Fibroblast of skin of left biceps (primary cell): Measurements from ENCODE around the gene URGCP.

Experiments
- DNase-seq, 2 experiments: peaks; one replicate each; pipeline ENCODE4 v3.0.0-alpha.2; 2013; ENCODE audit warnings: low read depth in 2 of 2

Gene URGCP

GRCh38 chr7:43876241-43876640 is 30.2 kb downstream of the URGCP start:
- DNase-seq: no peak

DNA sequence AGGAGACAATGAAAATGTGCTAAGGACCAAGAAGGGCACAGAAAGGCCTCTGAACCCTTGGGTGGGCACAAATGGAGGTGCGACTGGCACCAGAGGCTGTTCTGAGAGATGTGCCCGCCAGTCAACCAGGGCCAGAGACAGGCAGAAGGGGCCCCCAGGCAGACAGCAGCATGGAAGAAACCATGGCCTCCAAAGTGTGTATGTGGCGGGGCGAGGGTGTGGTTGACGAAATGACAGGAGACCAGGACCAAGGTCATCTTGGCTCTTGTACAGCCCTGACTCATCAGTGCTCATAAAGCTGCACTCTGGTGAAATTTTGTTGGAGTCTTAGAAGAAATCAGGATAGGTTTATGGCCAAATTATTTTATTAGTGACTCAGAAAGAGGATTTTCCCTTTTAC is 33.1 kb downstream of the URGCP start:
- DNase-seq: no peak

- DNase-seq: peak in 1 of 2 experiments; percentile 43
Measured at GRCh38 chr7:43872406-43873110, 33.8 kb downstream of the URGCP start.

DNA sequence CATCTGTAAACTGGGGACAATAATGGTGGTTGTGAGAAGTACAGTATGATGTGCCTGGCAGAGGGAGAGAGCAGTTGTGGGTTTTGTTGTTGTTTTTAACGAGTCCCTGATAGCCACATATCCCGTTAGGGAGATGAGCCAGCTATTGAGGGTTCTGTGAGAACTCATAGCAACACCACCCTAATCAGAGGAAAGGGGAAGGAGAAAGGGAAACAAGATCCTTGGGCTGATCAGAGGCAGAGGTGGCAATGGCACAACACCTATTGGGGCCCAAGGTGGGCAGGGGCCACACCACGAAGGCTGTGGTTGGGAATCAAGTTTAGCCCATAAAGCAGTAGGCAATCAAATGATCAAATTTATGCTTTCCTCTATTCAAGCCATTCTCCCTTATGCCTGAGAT is 35.3 kb downstream of the URGCP start:
- no peak for DNase-seq

- DNase-seq: no peak
Measured at GRCh38 chr7:43870316-43870715, 36.1 kb downstream of the URGCP start.

DNA sequence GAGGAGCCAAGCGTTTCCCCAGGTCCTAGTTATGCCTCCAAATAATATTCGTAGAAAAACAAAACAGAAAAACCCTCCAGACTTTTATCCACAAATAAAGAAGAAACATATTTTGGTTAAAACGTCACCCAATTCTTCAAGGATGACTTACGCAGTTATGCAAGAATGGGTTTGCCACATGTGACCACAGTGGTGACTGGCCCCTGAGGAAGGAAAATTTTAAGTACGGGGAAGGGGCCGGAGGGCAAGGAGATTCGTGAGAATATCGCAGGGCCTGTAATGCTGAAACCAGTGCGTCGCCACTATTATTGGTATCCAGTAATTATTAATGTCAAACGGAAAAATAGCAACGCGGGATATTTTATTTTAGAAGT is 36.5 kb downstream of the URGCP start:
- peak; percentile 70 to 79 for DNase-seq

GRCh38 chr7:43869006-43869866 is 37.2 kb downstream of the URGCP start, which contains the start of gene MRPS24:
TSS of gene MRPS24 (minus strand) at chr7:43869517. CDS start at chr7:43869495, 22 bp downstream.
- DNase-seq: peak; percentile 92

- DNase-seq: no peak
Measured at GRCh38 chr7:43868681-43869005, 37.8 kb downstream of the URGCP start.

- DNase-seq: no peak
Measured at GRCh38 chr7:43868181-43868580, 38.2 kb downstream of the URGCP start.

- DNase-seq: no peak
Measured at GRCh38 chr7:43865277-43865676, 41.1 kb downstream of the URGCP start.

DNA sequence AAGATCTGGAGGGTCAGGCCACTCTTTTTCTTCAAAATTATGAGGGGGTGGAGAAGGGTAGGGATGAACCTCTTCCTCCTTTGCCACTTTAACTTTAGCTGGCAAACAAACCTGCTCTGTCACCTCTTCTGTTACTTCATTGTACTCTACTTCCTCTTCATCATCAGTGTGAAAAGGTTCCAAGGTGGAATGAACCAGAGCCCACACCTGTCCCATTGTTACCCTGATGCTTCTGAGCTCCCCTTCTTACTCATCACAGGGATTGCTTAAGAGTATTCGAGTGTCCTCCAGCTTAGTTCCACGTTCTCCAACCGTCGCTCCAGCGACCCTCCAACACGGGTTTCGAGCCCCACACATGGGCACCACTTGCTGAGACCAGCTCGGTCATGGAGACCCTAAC is 42.3 kb downstream of the URGCP start:
- no peak for DNase-seq

DNA sequence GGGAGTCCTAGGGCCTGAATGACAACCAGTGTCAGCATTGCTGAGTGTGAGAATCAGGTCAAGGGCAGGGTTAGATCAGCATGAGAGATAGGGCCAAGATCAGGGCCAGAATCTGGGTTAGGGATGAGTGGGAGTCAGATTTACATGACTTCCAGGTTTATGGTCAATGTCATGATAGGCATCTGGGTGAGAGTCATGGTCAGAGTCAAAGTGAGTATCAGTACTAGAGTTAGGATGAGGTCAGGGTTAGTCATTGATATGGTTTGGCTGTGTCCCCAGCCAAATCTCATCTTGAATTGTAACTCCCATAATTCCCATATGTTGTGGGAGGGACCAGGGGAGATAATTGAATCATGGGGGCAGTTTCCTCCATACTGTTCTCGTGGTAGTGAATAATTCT is 49.4 kb downstream of the URGCP start:
- DNase-seq: no peak

DNA sequence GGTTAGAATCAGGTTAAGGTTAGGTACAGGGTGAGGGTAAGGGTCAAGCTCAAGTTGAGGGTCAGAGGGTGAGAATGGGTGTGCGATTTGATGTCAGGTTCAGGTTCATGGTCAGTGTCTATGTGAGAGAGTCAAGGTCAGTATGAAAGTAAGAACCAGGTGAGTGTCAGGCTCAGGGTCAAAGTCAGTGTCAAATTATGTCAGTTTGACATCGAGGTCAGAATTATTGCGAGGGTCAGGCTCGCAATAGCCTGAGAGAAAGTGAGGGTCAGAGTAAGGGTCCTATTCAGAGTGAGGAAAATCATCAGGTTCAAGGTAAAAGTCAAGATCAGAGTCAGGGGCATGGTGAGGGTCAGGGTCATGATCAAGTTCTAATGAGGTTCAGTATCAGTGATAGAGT is 50.1 kb downstream of the URGCP start:
- DNase-seq: no peak

DNA sequence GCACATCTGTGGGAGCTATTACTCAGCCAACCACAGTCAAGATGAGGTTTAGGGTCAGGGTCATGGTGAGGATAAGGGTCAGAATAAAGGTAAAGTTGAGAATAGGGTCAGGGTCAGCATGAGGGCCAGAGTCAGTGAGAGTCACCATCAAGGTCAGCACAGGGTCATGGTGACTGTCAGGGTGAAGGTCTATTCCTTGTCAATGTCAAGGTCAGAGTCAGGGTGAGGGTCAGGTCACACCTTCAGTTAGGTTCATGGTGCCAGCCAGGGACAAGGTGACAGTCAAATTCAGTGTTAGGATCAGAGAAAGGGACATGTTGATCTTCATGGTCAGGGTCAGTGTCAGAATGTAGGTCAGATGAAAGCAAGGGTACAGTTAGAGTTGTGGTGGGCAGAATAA is 51.2 kb downstream of the URGCP start:
- DNase-seq: no peak

- no peak for DNase-seq
Measured at GRCh38 chr7:43851805-43852204, 54.6 kb downstream of the URGCP start.

DNA sequence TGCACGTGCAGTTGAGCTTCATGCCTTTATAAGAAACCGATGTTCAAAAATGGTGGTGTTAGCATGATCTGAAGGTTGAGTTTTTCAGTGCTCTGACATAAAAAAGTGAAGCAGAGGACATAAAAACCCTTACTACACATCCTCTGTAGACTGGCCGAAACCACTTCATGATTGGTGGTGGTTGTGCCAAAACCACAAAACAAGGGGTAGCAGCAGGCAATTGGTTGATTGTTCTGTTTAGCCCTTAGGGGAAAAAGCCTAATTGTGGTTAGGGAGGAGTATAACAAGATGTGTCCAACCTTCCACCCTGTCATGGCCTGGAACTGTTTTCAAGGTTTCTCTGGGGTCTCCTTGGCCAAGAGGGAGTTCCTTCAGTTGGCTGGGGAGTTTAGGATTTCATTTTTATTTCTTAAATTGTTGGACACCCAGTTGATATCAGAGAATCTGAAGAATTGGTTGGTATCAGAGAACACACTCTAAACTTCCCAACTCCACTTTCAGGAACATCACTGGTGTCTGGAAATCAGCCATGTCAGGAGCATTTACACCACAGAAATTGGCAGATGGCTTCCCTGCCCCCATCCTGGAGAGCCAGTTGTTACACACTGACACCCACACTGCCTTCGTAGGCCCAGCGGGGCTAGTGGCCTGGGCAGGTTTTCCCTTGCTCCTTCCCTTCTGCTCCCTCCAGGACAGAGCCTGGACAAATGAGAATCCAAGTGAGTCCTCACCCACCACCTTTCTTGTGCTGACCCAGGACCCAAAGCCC is 55.9 kb downstream of the URGCP start:
- no peak for DNase-seq

DNA sequence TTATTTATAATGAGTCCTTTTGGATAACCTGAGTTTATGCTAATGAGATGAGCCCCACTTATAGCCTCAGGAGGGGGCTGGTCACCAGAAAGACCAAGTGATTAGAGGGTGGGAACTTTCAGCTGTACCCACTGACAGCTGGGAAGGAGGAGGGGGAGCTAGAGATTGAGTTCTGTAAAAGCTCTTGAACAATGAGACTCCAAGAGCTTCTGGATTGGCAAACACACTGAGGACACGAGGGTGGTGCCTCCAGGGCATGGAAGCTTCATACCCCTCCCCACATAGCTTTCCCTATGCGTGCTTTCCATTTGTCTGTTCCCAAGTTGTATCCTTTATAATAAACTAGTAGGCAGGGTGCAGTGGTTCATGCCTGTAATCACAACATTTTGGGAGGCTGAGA is 57.3 kb downstream of the URGCP start:
- no peak for DNase-seq

GRCh38 chr7:43847496-43847895 is 58.9 kb downstream of the URGCP start:
- no peak for DNase-seq

- no peak for DNase-seq
Measured at GRCh38 chr7:43844662-43845061, 61.7 kb downstream of the URGCP start.

DNA sequence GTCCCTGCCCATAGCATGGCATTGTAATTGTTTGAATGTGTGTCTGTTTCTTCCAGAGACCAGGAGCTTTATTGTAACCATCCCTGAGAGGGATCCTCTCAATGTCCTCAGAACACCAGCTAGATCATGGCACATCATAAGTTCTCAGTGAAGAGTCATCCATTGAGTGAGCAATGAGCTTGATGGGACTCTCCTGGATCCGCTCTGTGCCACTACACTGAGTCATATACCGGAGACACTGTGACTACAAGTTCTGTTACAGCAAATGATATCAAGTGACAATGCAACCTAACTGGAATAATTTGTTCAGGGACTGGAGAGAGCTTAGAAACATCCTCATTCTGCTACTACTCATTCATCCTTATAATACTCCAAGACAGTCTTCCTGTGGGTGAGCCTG is 62.1 kb downstream of the URGCP start:
- DNase-seq: no peak

GRCh38 chr7:43843296-43843695 is 63.1 kb downstream of the URGCP start:
- DNase-seq: no peak

DNA sequence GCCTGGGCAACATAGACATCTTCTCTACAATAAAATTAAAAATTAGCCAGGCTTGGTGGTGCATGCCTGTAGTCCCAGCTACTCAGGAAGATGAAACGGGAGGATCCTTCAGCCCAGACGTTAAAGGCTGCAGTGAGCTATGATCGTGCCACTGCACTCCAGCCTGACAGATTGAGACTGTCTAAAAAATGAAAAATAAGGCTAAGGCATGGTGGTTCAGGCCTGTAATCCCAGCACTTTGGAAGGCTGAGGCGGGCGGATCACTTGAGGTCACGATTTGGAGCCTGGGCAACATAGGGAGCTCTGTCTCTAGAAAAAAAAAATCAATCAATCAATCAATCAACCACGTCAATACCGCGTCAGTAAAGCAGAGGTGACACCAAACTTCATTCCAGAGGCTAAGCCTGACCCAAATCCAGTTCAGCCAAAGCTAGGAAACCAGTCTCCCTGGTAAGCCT is 68.2 kb downstream of the URGCP start:
- DNase-seq: no peak
